Peyer's patch (tissue), 4 donors: ENCODE data around the gene NOXA1. TPM values are rescaled to one million over a fixed set of nuclear protein-coding genes. Genes with fewer than 3 reads are reported as not detected.
A peak's percentile ranks its signal among the peaks of the same experiment; 100 is the strongest.

Source experiments
- DNase-seq, 3 donors: peaks; one replicate each; pipeline ENCODE4 v3.0.0-alpha.2; 2017 to 2019
- H3K27ac ChIP-seq, 4 donors: fragments of 200-600 bp; sonication (generic); one replicate each; pipeline ENCODE4 v1.5.1; 2016 to 2019
- H3K27me3 ChIP-seq, 2 donors: fragments of 200-600 bp; sonication (generic); one replicate each; pipeline ENCODE4 v1.5.1; 2019
- H3K36me3 ChIP-seq, 3 donors: fragments of 200-600 bp; sonication (generic); one replicate each; pipeline ENCODE4 v1.5.1; 2016 to 2019
- H3K4me1 ChIP-seq, 4 donors: fragments of 200-600 bp; sonication (generic); one replicate each; pipeline ENCODE4 v1.5.1; 2016 to 2019
- H3K4me3 ChIP-seq, 4 donors: fragments of 200-600 bp; sonication (generic); 1 replicate in 3 of 4; 2 replicates in 1 of 4; pipeline ENCODE4 v1.5.1; 2016 to 2019; ENCODE audit warnings: mild to moderate bottlenecking in 1 of 4
- H3K9me3 ChIP-seq, 4 donors: fragments of 200-600 bp; sonication (generic); one replicate each; pipeline ENCODE4 v1.5.1; 2016 to 2019; ENCODE audit warnings: mild to moderate bottlenecking in 1 of 4
- POLR2A ChIP-seq, 2 donors: fragments of 450-650 bp; IDR thresholded peaks; one replicate each; pipeline ENCODE4 v1.5.1; 2017; ENCODE audit warnings: antibody characterized with exemption in 2 of 2, mild to moderate bottlenecking in 2 of 2, moderate library complexity in 2 of 2
- total RNA-seq, 4 donors: library from RNA; depleted of rRNA; stranded (reverse); fragments of >200 nt; gene quantifications; one replicate each; pipeline ENCODE4 v1.1.0, GENCODE V29; 2016
- TF ChIP-seq, protein P1 (sequence below), 6 experiments: fragments of 450-650 bp in 4 of 6; fragments of 200-600 bp in 2 of 6; sonication (generic) in 1 of 6; IDR thresholded peaks; one replicate each; pipeline ENCODE4 v1.5.1; 2017 to 2019; ENCODE audit warnings: antibody characterized with exemption in 6 of 6, mild to moderate bottlenecking in 3 of 6, moderate library complexity in 1 of 6

The NOXA1 gene
- total RNA-seq, 4 donors from 2014 or later: 28.2 to 37.3 (median 33.2) TPM

DNA sequence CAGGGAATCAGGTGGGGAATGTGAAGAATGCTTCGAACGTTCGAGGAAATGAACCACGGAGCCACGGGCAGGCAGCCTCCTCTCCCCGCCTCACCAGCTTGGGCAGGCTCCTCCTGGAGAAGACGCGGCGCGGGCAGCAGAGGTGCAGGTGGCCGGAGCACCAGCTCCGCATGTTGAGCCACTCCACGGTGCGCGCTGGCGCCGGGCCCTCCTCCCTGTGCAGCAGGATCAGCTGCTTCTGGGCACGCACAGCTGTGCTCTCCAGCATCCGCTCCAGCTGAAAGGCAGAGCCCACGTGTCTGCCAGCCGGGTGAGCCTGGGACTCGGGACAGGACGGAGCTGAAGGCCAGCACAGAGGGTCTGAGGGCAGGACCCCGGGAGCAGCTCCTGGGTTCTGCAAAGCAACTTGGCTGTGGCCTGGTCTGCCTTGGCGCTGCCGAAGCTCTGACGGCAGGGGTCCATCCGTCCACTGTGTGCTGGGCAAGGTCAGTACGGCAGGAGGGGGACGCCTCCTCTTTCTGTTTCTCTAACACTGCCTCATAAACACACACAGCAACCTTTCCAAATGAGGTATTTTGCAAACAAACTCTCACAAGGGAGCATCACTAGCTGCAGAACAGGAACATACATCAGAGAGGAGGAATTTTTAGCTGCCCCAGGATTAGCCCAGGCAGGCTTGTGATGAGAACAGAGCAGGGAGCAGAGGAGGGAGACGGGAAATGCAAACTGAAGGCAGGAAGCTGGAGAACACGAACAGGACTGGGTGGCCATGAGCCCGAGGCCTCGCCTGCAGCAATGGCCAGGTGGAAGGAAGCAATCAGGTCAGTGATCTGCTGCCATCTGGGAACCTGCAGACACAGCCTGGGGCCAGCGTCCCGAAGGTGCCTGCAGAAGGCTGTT, 56.0 kb downstream of the NOXA1 start:
- TF ChIP-seq, protein P1, sequence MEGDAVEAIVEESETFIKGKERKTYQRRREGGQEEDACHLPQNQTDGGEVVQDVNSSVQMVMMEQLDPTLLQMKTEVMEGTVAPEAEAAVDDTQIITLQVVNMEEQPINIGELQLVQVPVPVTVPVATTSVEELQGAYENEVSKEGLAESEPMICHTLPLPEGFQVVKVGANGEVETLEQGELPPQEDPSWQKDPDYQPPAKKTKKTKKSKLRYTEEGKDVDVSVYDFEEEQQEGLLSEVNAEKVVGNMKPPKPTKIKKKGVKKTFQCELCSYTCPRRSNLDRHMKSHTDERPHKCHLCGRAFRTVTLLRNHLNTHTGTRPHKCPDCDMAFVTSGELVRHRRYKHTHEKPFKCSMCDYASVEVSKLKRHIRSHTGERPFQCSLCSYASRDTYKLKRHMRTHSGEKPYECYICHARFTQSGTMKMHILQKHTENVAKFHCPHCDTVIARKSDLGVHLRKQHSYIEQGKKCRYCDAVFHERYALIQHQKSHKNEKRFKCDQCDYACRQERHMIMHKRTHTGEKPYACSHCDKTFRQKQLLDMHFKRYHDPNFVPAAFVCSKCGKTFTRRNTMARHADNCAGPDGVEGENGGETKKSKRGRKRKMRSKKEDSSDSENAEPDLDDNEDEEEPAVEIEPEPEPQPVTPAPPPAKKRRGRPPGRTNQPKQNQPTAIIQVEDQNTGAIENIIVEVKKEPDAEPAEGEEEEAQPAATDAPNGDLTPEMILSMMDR (IDR thresholded peaks at IDR 0.05): no peak
- no peak for TF ChIP-seq POLR2A (IDR thresholded peaks at IDR 0.05)
- Histone ChIP-seq H3K27me3 (no peaks in the 10 kb centered on the region), H3K27ac (no peak overlapping the region), H3K9me3 (peaks cover 0 to 13% (median 5%) of the 10 kb centered on the region in 4 donors), H3K4me3 (no peak overlapping the region), H3K36me3 (no peaks in the 10 kb centered on the region), H3K4me1 (no peaks in the 10 kb centered on the region)
- no peak for DNase-seq

- peaks cover 0 to 11% (median 3%) of the 10 kb centered on the region in 4 donors for H3K9me3 ChIP-seq
- no peak overlapping the region for H3K4me3 ChIP-seq
- DNase-seq: no peak
- no peaks in the 10 kb centered on the region for H3K4me1 ChIP-seq
- no peaks in the 10 kb centered on the region for H3K27me3 ChIP-seq
- no peaks in the 10 kb centered on the region for H3K36me3 ChIP-seq
- H3K27ac ChIP-seq: no peak overlapping the region
- TF ChIP-seq, protein P1 (IDR thresholded peaks at IDR 0.05): no peak
- no peak for TF ChIP-seq POLR2A (IDR thresholded peaks at IDR 0.05)
These were observed 56.9 kb downstream of the NOXA1 start for GRCh38 chr9:137479892-137480685.

DNA sequence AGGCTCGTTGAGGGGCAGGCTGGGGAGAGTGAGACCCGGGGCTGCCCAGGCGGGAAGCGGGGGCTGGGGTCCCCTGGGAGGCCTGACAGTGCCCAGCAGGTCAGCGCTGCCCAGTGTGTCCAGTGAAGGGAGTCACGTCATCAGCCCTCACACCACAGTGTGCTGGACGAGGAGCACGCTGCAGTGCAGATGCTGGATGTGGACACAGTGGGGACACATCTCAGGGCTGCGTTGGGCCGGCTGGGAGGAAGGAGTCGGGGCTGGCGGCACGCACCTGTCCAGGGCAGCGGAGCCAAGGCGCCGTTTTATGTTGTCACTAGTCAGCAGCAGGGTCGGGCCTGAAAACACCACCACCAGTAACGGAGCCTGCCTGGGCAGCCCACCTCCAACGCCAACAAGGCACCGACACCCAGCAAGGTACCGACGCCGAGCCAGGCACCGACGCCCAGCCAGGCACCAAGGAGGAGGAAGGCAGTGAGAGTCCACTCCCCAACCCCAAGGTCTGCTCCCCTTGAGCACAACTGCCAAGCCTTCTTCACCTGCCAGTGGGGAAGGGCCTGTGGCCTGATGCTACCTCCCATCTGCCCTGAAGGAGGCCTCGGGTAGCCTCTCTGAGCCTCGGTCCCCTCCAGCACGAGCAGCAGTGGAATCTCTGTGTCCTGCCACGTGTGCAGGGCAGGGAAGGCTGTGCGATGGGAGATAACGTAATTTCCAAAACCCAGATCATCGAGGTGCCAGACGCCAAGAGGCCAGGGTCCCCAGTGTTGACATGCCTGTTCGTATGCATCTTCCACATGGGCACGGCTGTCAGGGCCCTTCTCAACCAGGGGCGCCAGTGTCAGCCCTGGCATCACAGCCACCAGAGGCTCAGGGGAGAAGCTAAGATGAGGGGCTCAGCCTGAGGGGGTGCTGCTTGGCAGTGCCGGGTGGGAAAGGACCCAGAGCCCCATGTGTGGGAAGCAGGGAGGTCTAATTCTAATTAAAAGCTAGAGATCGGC, 57.8 kb downstream of the NOXA1 start:
- TF ChIP-seq, protein P1 (IDR thresholded peaks at IDR 0.05): no peak
- no peak for TF ChIP-seq POLR2A (IDR thresholded peaks at IDR 0.05)
- DNase-seq: no peak

GRCh38 chr9:137482094-137482781, 59.0 kb downstream of the NOXA1 start:
- Histone ChIP-seq H3K4me1 (no peaks in the 10 kb centered on the region), H3K36me3 (no peaks in the 10 kb centered on the region), H3K27me3 (no peaks in the 10 kb centered on the region), H3K27ac (peak overlapping the region in 1 of 4 donors; percentile 17), H3K4me3 (no peak overlapping the region), H3K9me3 (no peaks in the 10 kb centered on the region)
- no peak for TF ChIP-seq POLR2A (IDR thresholded peaks at IDR 0.05)
- TF ChIP-seq, protein P1 (IDR thresholded peaks at IDR 0.05): no peak
- no peak for DNase-seq

More for the DNA sequence above, 57.8 kb downstream of the NOXA1 start:
- Histone ChIP-seq H3K4me3 (no peak overlapping the region), H3K36me3 (no peaks in the 10 kb centered on the region), H3K9me3 (peaks cover 0 to 4% (median 2%) of the 10 kb centered on the region in 4 donors), H3K4me1 (no peaks in the 10 kb centered on the region), H3K27ac (no peak overlapping the region), H3K27me3 (no peaks in the 10 kb centered on the region)

Other genes with a start within 250 kb of the NOXA1 start
- gene ANAPC2, start 234.8 kb upstream of the NOXA1 start, total RNA-seq: 100 to 1,000 TPM in 2 of 4 donors, 10 to 100 TPM in 2; 37.7 to 118 (median 78.7) TPM
- gene SSNA1, start 234.7 kb upstream of the NOXA1 start, total RNA-seq: 10 to 100 TPM; 58.6 to 82.0 (median 71.6) TPM
- gene TPRN, start 222.7 kb upstream of the NOXA1 start, total RNA-seq: 100 to 1,000 TPM in 3 of 4 donors, 10 to 100 TPM in 1; 28.1 to 167 (median 130) TPM
- 10 to 100 TPM; 11.6 to 33.5 (median 27.6) TPM for gene TMEM203, start 217.7 kb upstream of the NOXA1 start, total RNA-seq
- gene NDOR1, start 217.7 kb upstream of the NOXA1 start, total RNA-seq: 10 to 100 TPM; 16.3 to 39.2 (median 25.1) TPM
- 1 to 10 TPM in 2 of 4 donors, not detected in 2; 4.4 to 5.9 TPM for gene RNF208, start 201.2 kb upstream of the NOXA1 start, total RNA-seq
- gene CYSRT1, start 198.2 kb upstream of the NOXA1 start, total RNA-seq: 1 to 10 TPM in 2 of 4 donors, not detected in 2; 1.3 to 1.9 TPM
- not detected for gene RNF224, start 195.9 kb upstream of the NOXA1 start, total RNA-seq
- gene SLC34A3, start 192.5 kb upstream of the NOXA1 start, total RNA-seq: 10 to 100 TPM in 2 of 4 donors, 1 to 10 TPM in 1, not detected in 1; 4.0 to 14.8 (median 13.3) TPM
- 100 to 1,000 TPM; 174 to 409 (median 322) TPM for gene TUBB4B, start 182.1 kb upstream of the NOXA1 start, total RNA-seq
- not detected for gene STPG3, start 172.1 kb upstream of the NOXA1 start, total RNA-seq
- 10 to 100 TPM; 47.4 to 57.8 (median 50.2) TPM for gene NELFB, start 168.1 kb upstream of the NOXA1 start, total RNA-seq
- gene TOR4A, start 145.7 kb upstream of the NOXA1 start, total RNA-seq: 10 to 100 TPM; 33.8 to 45.7 (median 39.2) TPM
- gene NRARP, start 121.1 kb upstream of the NOXA1 start, total RNA-seq: 10 to 100 TPM; 35.3 to 56.1 (median 43.8) TPM
- gene EXD3, start 231 bp upstream of the NOXA1 start, total RNA-seq: 10 to 100 TPM; 38.7 to 82.4 (median 61.6) TPM
- gene ENTPD8, start 18.0 kb downstream of the NOXA1 start, total RNA-seq: 100 to 1,000 TPM in 2 of 4 donors, 10 to 100 TPM in 2; 26.4 to 143 (median 104) TPM
- gene NSMF, start 35.9 kb downstream of the NOXA1 start, total RNA-seq: 100 to 1,000 TPM in 3 of 4 donors, 10 to 100 TPM in 1; 47.0 to 135 (median 117) TPM
- gene PNPLA7, start 127.0 kb downstream of the NOXA1 start, total RNA-seq: 10 to 100 TPM; 11.4 to 48.6 (median 27.2) TPM
- gene MRPL41, start 128.5 kb downstream of the NOXA1 start, total RNA-seq: 10 to 100 TPM; 55.3 to 89.5 (median 84.8) TPM
- 10 to 100 TPM; 21.9 to 52.5 (median 44.5) TPM for gene DPH7, start 155.5 kb downstream of the NOXA1 start, total RNA-seq
- gene ZMYND19, start 167.1 kb downstream of the NOXA1 start, total RNA-seq: 10 to 100 TPM in 2 of 4 donors, 1 to 10 TPM in 2; 8.8 to 16.8 (median 12.9) TPM
- 100 to 1,000 TPM; 102 to 341 (median 175) TPM for gene ARRDC1, start 182.3 kb downstream of the NOXA1 start, total RNA-seq
- 100 to 1,000 TPM in 3 of 4 donors, 10 to 100 TPM in 1; 77.2 to 300 (median 161) TPM for gene EHMT1, start 195.6 kb downstream of the NOXA1 start, total RNA-seq